Measurements from ENCODE around the gene TRIM29. TPM values are rescaled to one million over a fixed set of nuclear protein-coding genes. Genes with fewer than 3 reads are reported as not detected.
A peak's percentile ranks its signal among the peaks of the same experiment; 100 is the strongest.

The TRIM29 gene
- total RNA-seq, 6 experiments from 2014 or later = 1.1 to 2.1 (median 1.3) TPM; not detected in 2

DNA sequence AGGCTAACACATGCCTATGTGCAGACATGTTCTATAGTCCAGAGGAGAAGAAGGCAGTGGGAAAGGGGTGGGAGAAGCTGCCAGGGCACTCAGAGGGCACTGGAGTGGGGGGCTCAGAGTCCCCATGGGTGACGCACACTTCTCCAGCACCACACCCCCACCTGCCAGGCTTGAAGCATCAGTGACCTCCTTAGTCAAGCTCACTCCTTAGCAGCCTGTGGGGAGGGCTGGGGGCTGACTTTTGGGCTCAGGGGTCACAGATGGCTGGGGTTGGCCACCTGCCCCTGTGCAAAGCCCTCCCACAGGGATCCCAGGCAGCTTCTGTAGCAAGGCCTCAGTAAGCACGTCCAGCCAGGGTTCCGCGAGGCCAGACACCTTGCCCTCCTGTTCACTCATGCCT lies 18.8 kb downstream of the TRIM29 start:
- no peak overlapping the region for H3K27ac ChIP-seq
- no peaks in the 10 kb centered on the region for H3K27me3 ChIP-seq
- ATAC-seq (no peak), DNase-seq (no peak)
- TF ChIP-seq CTCF (IDR thresholded peaks at IDR 0.05) (no peak), POLR2A (IDR thresholded peaks at IDR 0.05) (no peak)
- no peaks in the 10 kb centered on the region for H3K9me3 ChIP-seq
- no peaks in the 10 kb centered on the region for H3K36me3 ChIP-seq
- H3K4me3 ChIP-seq = no peak overlapping the region
- WGBS (ENCODE audit: insufficient coverage, low coverage, low lambda C conversion rate, missing lambda C conversion rate) = 80% methylated on average over 3 of the region's 4 CpGs
- H3K4me1 ChIP-seq = no peaks in the 10 kb centered on the region
- intact Hi-C loops (cut with DNase I) = loop anchor here (10.0 kb wide), 2 partner anchors 374 to 454 kb away; no protein-coding TSS in a partner anchor

- no peak for TF ChIP-seq CTCF (IDR thresholded peaks at IDR 0.05)
- TF ChIP-seq POLR2A (IDR thresholded peaks at IDR 0.05) = no peak
- no peaks in the 10 kb centered on the region for H3K27me3 ChIP-seq
- DNase-seq (no peak), ATAC-seq (peak in 1 of 4 donors; percentile 10)
- no peaks in the 10 kb centered on the region for H3K4me1 ChIP-seq
- H3K4me3 ChIP-seq = no peak overlapping the region
- 61% methylated on average over 4 of the region's 9 CpGs for WGBS (ENCODE audit: insufficient coverage, low coverage, low lambda C conversion rate, missing lambda C conversion rate)
- H3K27ac ChIP-seq = no peak overlapping the region
- no peaks in the 10 kb centered on the region for H3K9me3 ChIP-seq
- H3K36me3 ChIP-seq = no peaks in the 10 kb centered on the region
- intact Hi-C loops (cut with DNase I) = loop anchor here (10.0 kb wide), 2 partner anchors 373 to 453 kb away; no protein-coding TSS in a partner anchor
Observed at GRCh38 chr11:120117991-120118390, 19.9 kb downstream of the TRIM29 start.

- DNase-seq = no peak
- Histone ChIP-seq H3K36me3 (no peaks in the 10 kb centered on the region), H3K27ac (no peak overlapping the region), H3K4me3 (no peak overlapping the region), H3K27me3 (no peaks in the 10 kb centered on the region), H3K9me3 (no peaks in the 10 kb centered on the region), H3K4me1 (no peaks in the 10 kb centered on the region)
- WGBS (ENCODE audit: insufficient coverage, low coverage, low lambda C conversion rate, missing lambda C conversion rate) = 40% methylated on average over 1 of the region's 7 CpGs
- TF ChIP-seq CTCF (IDR thresholded peaks at IDR 0.05) (no peak), POLR2A (IDR thresholded peaks at IDR 0.05) (no peak)
- no peak for ATAC-seq
- intact Hi-C loops (cut with DNase I) = loop anchor here (10.0 kb wide), 2 partner anchors 372 to 452 kb away; no protein-coding TSS in a partner anchor
Observed at GRCh38 chr11:120116966-120117365, 20.9 kb downstream of the TRIM29 start.

DNA sequence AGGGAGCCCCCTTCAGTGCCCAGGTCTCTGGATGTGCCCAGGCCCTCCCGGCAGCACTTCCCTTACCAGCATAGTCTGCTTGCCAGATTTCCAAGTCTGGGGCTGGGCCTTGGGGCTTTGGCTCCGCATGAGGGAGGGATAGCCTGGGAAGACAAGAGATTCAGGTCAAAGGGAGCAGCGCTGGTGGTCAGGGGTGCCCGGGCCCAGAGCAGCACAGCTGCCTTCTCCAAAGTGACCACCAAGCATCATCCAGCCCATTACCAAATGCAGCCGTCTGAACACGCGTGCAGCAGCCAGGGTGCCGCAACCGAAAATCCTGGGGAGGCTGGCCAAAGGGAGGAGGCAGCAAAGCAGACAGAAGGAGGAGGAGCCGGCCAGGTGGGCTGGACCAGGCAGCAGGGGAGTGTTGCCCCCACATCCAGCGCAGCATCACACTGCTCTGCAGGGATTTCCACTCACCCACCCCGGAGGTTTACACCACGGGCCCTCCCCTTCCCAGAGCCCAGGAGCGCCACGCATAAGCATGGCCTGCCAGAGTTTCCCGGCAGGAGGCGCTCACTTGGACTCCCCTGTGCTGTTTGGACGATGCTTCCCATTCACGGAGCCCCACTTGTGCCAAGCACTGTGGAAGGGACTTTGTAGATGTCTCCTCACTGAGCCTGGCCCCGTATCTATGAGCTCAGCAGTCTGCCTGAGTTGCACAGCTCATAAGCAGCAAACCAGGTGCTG lies 22.5 kb downstream of the TRIM29 start:
- H3K27me3 ChIP-seq = no peaks in the 10 kb centered on the region
- no peaks in the 10 kb centered on the region for H3K9me3 ChIP-seq
- DNase-seq (no peak), ATAC-seq (no peak)
- H3K27ac ChIP-seq = no peak overlapping the region
- no peak overlapping the region for H3K4me3 ChIP-seq
- no CpG with 5 or more reads among the region's 20 CpGs for WGBS (ENCODE audit: insufficient coverage, low coverage, low lambda C conversion rate, missing lambda C conversion rate)
- no peaks in the 10 kb centered on the region for H3K36me3 ChIP-seq
- intact Hi-C loops (cut with DNase I) = loop anchor here (10.0 kb wide), 2 partner anchors 371 to 451 kb away; no protein-coding TSS in a partner anchor
- TF ChIP-seq CTCF (IDR thresholded peaks at IDR 0.05) = no peak
- no peak for TF ChIP-seq POLR2A (IDR thresholded peaks at IDR 0.05)
- no peaks in the 10 kb centered on the region for H3K4me1 ChIP-seq
